A673 (cell line): ENCODE results near the gene DKK2. TPM values are rescaled to one million over a fixed set of nuclear protein-coding genes. Genes with fewer than 3 reads are reported as not detected.

Experiments
- BruUV-seq: library from RNA; stranded (reverse); fragments of 400-500 nt; replicated peaks from 2 replicates; lab custom pipeline; 2021; lab: Mats Ljungman, UMichigan
- CTCF ChIA-PET: fragments of 300-600 bp; sonication (Branson Sonifier 250); formaldehyde crosslinking; loops from one replicate; lab custom pipeline; 2022; ENCODE audit warnings: antibody characterized with exemption; lab: Charles Lee
- POLR2A ChIA-PET: fragments of 300-600 bp; sonication (Branson Sonifier 250); formaldehyde crosslinking; loops from one replicate; lab custom pipeline; 2022; ENCODE audit warnings: antibody characterized with exemption; ENCODE audit not compliant: low non-redundant PET; lab: Charles Lee
- DNase-seq: peaks from one replicate; pipeline ENCODE4 v3.0.0-alpha.2; 2015; ENCODE audit warnings: low spot score
- H3K27ac ChIP-seq: fragments of 200-600 bp; sonication (generic); 2 replicates; pipeline ENCODE4 v1.5.1; 2016; ENCODE audit warnings: mixed run types, low read depth, mild to moderate bottlenecking, mixed read lengths, antibody characterized with exemption, low read length; ENCODE audit not compliant: poor library complexity, severe bottlenecking
- H3K27me3 ChIP-seq: fragments of 200-600 bp; sonication (generic); replicated peaks from 2 replicates; pipeline ENCODE4 v1.6.1; 2017; ENCODE audit warnings: mixed run types, low read depth, mild to moderate bottlenecking, mixed read lengths, antibody characterized with exemption, low read length; ENCODE audit not compliant: insufficient read depth, poor library complexity
- H3K36me3 ChIP-seq: fragments of 200-600 bp; sonication (generic); 2 replicates; pipeline ENCODE4 v1.6.1; 2016; ENCODE audit warnings: mixed run types, mild to moderate bottlenecking, mixed read lengths, antibody characterized with exemption, low read length; ENCODE audit not compliant: insufficient read depth, poor library complexity, severe bottlenecking
- H3K4me1 ChIP-seq: fragments of 200-600 bp; sonication (generic); 2 replicates; pipeline ENCODE4 v1.6.1; 2017; ENCODE audit warnings: mixed run types, mild to moderate bottlenecking, mixed read lengths, antibody characterized with exemption, low read length; ENCODE audit not compliant: insufficient read depth, poor library complexity, severe bottlenecking
- H3K4me3 ChIP-seq: fragments of 200-600 bp; sonication (generic); 2 replicates; pipeline ENCODE4 v1.5.1; 2016; ENCODE audit warnings: low read depth, mixed run types, mild to moderate bottlenecking, mixed read lengths, low read length; ENCODE audit not compliant: poor library complexity, severe bottlenecking
- H3K9me3 ChIP-seq: fragments of 200-600 bp; sonication (generic); 2 replicates; pipeline ENCODE4 v1.6.1; 2016; ENCODE audit warnings: mixed run types, low read depth, mild to moderate bottlenecking, mixed read lengths, antibody characterized with exemption, low read length; ENCODE audit not compliant: poor library complexity, severe bottlenecking
- CTCF ChIP-seq: fragments of 300-800, 200-600 bp; sonication (generic); conservative IDR thresholded peaks from 2 replicates; pipeline ENCODE4 v1.5.1; 2017; ENCODE audit warnings: low read depth, mild to moderate bottlenecking, antibody characterized with exemption, low read length, moderate library complexity, mixed read lengths
- EZH2 ChIP-seq: fragments of 200-600 bp; sonication (generic); IDR thresholded peaks from 2 replicates; pipeline ENCODE4 v1.6.1; 2017; ENCODE audit warnings: borderline replicate concordance, low read depth, mild to moderate bottlenecking, mixed read lengths, antibody characterized with exemption, low read length; ENCODE audit not compliant: poor library complexity, severe bottlenecking
- intact Hi-C: fragments of 100-400 bp; cut with micrococcal nuclease; formaldehyde crosslinking; loops from one replicate; pipeline ENCODE4 v1.10.0; 2022; ENCODE audit not compliant: unreplicated experiment
- total RNA-seq: library from RNA; stranded (reverse); gene quantifications from 2 replicates; pipeline ENCODE4 v1.2.3, GENCODE V29; 2021

The DKK2 gene
- total RNA-seq, 1 experiment from 2014 or later, result 99.3 TPM

GRCh38 chr4:106981431-106981830, 54.7 kb downstream of the DKK2 start:
- DNase-seq, result no peak
- peaks cover 12% of the 10 kb centered on the region for H3K36me3 ChIP-seq
- no TSS peak for BruUV-seq
- no peak overlapping the region for H3K27ac ChIP-seq
- no peak for TF ChIP-seq CTCF
- no peak for TF ChIP-seq EZH2
- CTCF ChIA-PET, result no interaction called here
- H3K4me3 ChIP-seq, result no peak overlapping the region
- POLR2A ChIA-PET, result no interaction called here
- no peaks in the 10 kb centered on the region for H3K9me3 ChIP-seq
- intact Hi-C loops, result no loop called here
- peaks cover 29% of the 10 kb centered on the region for H3K4me1 ChIP-seq
- no peaks in the 10 kb centered on the region for H3K27me3 ChIP-seq

- BruUV-seq, result no TSS peak
- H3K27ac ChIP-seq, result no peak overlapping the region
- intact Hi-C loops, result no loop called here
These were observed 56.6 kb downstream of the DKK2 start for GRCh38 chr4:106979476-106979875.

GRCh38 chr4:106978046-106978774, 57.9 kb downstream of the DKK2 start:
- intact Hi-C loops, result no loop called here
- no peak overlapping the region for H3K4me3 ChIP-seq
- no peaks in the 10 kb centered on the region for H3K9me3 ChIP-seq
- no peak for TF ChIP-seq EZH2
- no peak for TF ChIP-seq CTCF
- ChIA-PET POLR2A (no interaction called here), CTCF (no interaction called here)
- H3K36me3 ChIP-seq, result peaks cover 12% of the 10 kb centered on the region
- no TSS peak for BruUV-seq
- H3K27ac ChIP-seq, result no peak overlapping the region
- DNase-seq, result no peak
- H3K4me1 ChIP-seq, result peaks cover 2% of the 10 kb centered on the region
- H3K27me3 ChIP-seq, result no peaks in the 10 kb centered on the region

More at GRCh38 chr4:106979476-106979875, 56.6 kb downstream of the DKK2 start:
- no peaks in the 10 kb centered on the region for H3K27me3 ChIP-seq
- no peak for DNase-seq
- H3K9me3 ChIP-seq, result no peaks in the 10 kb centered on the region
- H3K36me3 ChIP-seq, result peaks cover 12% of the 10 kb centered on the region
- ChIA-PET POLR2A (no interaction called here), CTCF (no interaction called here)
- H3K4me3 ChIP-seq, result no peak overlapping the region
- peaks cover 15% of the 10 kb centered on the region for H3K4me1 ChIP-seq
- TF ChIP-seq CTCF (no peak), EZH2 (no peak)
